GM21447 (cell line): ENCODE measurements around the gene ACOX3.
"Not testable (repeated sequence)": the region's sequence is repeated elsewhere in the genome, so short reads cannot be mapped to it uniquely, and the experiment has no call there.

Experiments used
- ATAC-seq: cut with Tn5 transposase; IDR thresholded peaks from one replicate; pipeline ENCODE4 v1.9.1; 2021; ENCODE audit not compliant: unreplicated experiment

ACOX3 gene

DNA sequence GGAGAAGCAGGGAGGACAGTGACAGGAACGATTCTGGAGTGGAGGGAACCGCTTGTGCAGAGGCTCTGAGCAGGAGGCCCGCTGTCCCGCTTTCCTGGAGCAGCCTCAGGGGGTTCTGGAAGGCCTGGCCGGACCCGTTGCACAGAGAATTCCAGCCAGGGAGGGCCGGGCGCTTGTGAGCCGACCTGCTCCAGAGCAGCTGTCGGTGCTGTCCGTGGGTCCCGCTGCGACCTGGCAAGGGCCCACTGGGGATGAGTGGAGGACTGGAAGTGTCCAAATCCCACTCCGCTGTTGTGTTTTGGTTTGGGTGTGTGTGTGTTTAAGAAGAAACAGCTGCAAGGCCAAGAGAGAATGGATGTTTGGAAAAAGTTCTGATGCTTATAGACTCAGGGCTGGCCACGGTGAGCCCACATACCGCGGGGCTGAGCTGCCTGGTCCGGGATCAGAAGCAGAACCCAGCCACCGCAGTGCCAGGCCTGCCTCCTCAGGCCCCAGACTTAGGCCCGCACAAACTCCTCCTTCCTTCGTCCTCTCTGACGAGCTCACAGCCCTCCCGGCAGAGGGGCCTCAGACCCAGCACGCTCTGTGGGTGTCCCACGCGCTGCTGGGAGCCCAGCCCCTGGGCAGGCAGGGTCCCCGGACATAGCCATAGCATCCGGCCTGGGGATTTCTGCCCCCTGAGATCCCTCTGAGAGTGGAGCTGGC lies 97.1 kb downstream of the ACOX3 start:
- ATAC-seq: no peak

DNA sequence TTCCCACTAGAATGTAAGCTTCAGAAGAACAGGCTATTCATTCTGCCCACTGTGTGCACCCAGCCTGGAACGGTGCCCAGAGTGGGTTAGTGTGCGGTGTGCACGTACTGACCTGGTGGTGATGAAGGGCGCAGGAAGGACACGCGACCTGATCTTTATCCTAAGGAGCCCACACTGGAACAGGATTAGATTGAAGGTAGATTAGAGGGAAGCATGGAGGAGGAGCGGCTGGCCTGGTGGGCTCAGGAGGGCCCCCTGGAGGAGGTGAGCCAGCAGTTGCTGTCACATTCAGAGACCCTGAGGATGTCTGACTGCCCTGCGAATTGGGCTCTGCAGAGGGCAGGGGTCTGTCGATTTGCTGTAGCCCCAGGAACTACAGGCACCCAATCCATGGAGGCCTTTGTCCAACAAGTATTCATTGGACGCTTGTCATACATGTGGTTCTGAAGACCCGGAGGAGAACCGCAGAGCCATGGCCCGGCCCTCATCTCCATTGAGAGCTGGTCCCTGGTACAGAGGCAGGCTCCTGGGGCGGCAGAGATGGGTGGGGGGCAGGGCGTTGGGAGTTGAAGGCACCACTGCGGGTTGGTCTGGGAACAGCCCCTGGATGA lies 97.8 kb downstream of the ACOX3 start:
- no peak for ATAC-seq

DNA sequence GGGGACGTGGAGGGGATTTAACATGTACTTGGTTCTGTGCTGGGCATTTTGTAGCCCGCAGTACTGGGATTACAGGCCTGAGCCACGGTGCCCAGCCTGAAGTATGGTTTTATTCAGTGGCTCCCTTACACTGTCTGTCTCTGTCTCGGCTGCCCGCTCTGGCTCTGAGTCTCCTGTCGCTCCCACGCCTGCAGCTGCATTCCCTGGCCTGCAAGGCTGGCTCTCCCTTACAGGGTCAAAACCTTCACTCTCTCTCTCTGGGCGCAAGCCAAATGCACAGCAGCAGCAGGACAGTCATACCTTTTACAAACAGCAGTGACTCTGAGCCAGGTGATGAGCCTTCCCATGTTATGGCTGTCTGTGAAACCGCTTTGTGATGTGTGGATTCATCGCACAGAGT lies 98.8 kb downstream of the ACOX3 start:
- ATAC-seq: no peak

DNA sequence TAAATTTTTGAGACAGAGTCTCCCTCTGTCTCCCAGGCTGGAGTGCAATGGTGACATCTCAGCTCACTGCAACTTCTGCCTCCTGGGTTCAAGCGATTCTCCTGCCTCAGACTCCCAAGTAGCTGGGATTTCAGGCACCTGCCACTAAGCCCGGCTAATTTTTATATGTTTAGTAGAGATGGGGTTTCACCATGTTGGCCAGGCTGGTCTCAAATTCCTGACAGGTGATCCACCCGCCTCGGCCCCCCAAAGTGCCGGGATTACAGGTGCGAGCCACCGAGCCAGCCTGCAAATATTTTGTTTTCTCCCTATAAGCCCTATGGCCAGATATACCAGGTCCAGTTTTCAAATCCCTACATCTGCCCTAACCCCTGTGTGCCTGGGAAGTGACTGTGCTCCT lies 99.2 kb downstream of the ACOX3 start:
- ATAC-seq: not testable (repeated sequence)

DNA sequence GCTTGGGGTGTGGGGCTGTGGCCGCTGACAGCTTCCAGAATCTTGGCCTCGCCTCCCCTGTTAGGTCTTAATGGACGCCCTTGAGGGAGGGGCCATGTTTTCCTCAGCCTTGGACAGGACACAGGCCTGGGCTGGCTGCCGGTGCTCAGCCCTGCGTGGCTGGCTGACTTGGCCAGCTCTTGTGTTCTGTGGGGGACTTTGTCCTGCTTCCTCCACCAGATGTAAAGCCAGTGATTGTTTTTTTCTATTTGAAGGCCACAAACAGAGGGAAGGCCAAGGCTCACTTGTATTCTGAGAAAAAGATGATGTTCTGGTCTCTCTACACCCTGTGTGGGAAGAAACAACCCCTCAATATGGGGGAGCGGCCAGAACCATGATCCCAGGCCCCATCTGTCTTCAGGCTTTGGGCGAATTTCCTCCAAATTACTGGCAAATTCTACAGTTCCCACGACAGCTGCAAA lies 99.7 kb downstream of the ACOX3 start:
- ATAC-seq: no peak

DNA sequence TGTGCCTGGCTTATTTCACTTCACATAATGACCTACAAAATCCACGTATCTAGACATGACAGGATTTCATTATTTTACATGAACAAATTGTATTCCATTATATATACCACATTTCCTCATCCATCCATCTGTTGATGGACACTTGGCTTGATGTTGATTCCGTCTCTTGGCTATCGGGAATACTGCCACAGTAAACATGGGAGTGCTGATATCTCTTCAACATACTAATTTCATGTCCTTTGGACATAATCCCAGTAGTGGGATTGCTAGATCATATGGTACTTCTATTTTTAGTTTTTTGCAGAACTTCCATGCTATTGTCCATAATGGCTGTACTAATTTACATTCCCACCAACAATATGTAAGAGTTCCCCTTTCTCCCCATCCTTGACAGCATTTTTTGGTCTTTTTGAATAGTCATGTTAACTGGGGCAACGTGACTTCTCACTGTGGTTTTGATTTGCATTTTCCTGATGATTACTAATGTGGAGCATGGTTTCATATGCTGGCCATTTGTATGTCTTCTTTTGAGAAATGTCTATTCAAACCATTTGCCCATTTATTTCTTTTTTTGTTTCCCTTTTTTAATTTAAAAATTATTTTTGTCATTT lies 102.1 kb downstream of the ACOX3 start:
- no peak for ATAC-seq

DNA sequence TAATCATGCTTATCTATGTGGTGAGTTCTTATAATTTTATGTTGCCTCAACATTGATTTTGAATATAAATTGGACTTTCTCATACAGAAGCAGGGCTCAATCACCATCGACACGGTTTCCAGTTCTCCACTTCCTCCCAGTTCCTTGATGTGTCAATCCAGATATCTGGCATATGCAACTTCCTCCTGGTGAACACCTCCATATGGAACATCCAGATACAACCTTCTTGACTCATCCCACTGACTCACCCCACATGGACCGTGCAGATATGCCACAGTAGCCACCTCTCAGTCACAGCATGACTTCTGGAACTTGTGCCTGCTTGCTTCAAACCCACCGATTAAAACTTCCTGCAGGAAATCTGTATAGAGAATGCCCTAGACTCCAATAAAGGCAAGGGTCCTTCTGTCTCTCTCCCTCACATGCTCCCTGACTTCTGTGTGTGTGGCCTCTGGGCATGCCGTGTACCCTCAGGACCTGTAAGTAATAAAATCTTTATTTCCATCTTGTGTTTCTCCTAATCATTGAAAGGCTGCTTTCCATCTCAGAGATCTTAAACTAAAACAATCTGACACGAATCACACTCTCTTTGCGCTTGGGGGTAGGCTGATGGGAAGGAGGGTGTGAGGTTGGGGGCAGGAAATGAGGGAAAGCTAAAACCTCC lies 104.0 kb downstream of the ACOX3 start:
- no peak for ATAC-seq

DNA sequence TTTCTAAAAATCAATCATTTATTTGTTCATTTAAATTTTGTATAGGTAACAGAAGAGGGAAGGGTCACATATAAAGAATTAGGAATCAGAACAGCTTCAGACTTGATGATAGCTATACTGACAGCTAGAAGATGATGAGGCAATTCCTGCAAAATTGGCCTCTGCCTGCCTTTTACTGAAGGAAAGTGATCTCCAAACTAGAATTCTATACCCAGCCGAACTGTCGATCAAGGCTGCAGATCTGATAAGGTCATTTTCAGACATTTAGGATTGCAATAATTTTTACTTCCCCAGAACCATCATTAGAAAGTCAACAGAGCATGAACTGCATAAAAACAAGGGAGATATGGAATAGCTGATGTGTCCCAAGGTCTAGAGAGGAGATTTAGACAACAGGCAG lies 104.7 kb downstream of the ACOX3 start:
- no peak for ATAC-seq

DNA sequence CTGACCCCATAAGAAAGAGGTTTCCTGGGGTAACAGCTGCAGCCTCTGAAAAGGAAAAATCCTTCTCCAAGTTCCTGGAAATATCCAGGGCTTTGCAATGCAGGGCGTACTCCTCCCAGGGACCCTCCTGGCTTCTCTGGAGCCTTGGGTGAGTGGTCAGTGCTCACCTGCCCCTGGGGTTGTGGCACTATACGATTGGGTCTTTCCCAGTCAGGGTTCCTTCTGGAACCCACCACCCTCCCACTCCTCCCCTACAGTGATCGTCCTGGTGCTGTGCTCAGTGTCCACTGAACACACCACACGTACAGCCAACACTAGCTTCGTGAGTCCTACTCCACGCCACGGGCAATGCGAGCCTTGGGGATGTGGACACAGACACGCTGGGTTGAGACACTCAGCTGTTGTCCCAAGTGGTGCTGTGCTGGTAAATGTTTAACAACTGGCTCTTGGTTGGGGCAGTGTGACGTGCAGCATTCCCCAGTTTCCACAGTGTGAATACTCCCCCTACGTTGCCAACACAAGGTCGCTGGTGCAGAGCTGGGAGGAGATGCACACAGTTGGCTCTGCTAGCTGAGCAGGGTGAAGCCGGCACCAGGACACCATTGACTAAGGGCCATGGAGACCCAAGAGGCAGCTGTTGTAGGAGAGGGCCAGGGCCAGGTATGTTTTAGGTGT lies 105.6 kb downstream of the ACOX3 start:
- no peak for ATAC-seq

DNA sequence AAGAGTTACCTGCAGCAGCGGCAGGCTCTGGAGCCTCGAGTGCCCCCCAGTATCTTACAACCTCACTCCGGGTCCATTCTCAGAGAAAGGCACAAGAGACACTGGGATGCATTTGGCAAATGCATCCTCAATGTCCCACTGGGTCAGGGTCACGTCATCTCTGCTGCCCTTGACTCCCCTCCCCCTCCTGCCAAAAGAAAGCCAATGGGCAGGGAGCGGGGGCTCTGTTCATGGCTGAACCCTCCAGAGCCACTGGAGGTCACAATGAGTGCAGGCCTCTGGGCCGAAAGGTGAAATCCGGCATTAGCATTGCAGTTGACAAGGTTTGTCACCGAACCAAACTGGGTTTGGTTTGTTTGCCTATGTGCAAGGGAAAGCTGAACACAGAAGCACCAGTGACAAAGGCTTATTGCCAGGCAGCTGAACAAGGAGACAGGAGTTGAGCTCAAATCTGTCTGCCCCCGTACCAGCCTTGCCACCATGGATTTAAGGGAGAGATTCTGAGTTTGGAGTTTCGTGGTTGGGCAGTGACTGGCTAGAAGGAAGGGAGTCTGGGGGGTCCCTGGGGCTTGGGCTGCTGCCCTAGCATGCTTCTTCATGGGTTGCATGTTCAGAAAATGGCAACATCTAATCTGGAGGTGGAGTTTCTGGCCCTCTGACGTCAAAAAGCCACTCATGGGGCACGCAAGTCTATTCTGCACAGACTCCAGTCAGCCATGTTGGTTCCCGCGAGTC lies 106.6 kb downstream of the ACOX3 start:
- ATAC-seq: no peak

DNA sequence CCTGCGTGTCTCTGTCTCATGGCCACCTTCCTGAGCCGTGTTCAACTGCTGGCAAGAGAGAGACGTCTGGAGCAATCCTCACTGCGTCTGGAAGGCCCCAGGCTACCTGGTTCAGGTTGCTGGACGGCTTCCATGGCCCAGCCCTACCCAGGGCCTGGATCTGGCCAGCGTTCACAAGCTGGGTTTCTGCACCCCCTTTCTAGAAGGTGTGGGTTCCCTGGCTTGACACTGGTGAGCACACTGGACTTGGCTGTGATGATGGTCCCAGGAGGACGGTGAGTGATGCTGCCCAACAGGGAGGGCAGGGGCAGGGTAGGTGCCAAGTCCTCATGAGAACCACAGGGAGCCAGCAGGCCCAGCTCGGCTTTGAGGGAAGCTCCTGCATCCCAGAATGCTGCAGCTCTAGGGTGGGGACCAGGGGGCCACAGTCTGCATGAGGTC lies 107.6 kb downstream of the ACOX3 start:
- no peak for ATAC-seq

DNA sequence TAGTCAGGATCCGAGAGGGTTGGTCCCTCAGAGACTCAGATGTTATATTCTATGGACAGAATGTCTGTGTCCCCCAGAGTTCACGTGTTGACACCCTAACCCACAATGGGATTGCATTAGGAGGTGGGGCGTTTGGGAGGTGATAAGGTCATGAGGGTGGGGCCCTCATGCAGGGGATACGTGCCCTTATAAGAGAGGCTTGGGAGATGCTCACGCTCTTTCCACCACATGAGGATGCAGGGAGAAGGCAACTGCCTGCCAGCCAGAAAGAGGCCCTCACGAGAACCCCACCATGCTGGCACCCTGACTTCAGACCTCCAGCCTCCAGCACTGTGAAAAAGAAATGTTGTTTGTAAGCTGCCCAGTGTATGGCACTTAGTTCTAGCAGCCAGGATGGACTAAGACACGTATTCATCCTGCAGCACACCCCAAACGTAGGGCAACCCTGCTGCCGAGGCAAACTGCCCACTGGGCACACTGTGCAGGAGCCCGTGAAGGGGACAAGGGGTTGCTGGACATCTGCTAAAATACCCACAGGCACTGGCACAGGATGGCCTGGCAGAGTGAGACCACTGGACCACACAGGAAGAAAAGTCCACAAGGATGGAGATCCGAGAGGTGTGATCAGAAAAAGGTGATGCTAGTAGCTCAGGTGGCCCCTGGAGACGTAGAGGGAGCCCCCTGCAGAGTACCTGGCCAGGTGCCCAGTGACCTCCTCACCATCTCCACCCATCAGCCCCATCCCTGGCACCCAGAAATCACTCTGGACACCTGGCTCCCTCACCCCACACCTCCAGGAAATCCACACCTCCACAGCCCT lies 108.3 kb downstream of the ACOX3 start:
- no peak for ATAC-seq

DNA sequence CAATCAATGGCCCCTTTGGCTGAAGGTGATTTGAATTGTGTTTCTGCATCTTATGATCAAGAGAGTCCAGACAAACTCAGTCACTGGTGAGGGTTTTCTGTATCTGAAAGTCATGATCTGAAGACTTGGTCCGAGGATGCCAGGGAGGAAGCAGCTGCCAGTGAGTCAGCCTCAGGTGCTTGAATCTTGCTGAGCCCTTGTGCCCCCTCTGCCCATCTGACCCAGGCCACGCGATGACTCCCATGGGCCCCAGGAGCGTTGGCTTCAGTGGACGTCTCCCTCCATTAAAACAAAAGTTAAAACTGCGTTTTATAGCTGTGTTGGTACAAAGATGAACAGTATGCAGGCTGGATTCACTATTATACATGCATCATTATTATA lies 109.0 kb downstream of the ACOX3 start:
- ATAC-seq: no peak

DNA sequence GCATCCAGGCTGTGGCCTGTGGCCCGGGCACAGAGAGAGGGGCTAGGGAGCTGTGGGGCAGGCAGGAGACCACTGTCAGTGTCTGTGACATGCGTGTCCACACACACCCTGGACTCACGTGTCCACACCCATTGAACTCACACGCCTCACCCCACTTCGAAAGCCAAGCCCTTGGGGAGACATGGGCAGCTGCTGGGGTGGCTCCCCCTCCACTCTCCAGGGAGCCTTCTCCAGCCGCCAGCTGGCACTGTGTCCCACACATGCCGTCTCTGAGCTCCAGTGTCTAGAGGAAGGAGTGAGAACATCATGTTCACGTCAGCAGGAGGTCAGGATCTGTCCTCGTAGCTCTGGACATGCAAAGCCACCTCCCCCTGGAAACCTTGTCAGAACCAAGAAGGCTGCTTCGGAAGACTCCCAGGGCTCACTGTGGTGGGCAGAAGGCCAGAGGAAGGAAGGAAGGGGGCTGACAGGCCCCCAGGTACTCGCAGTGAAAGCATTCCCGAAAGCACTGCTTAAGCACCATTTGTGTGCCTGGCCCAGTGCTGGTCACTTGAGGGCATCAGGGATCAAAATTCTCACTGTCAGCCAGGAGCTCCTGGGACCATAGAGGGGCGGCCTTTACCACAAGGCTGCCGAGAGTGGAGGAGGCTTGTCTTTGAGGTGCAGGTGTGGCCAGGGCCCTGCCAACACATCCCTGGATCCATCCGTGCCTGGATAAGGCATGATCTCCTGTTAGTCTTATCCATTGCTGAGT lies 109.5 kb downstream of the ACOX3 start:
- no peak for ATAC-seq

DNA sequence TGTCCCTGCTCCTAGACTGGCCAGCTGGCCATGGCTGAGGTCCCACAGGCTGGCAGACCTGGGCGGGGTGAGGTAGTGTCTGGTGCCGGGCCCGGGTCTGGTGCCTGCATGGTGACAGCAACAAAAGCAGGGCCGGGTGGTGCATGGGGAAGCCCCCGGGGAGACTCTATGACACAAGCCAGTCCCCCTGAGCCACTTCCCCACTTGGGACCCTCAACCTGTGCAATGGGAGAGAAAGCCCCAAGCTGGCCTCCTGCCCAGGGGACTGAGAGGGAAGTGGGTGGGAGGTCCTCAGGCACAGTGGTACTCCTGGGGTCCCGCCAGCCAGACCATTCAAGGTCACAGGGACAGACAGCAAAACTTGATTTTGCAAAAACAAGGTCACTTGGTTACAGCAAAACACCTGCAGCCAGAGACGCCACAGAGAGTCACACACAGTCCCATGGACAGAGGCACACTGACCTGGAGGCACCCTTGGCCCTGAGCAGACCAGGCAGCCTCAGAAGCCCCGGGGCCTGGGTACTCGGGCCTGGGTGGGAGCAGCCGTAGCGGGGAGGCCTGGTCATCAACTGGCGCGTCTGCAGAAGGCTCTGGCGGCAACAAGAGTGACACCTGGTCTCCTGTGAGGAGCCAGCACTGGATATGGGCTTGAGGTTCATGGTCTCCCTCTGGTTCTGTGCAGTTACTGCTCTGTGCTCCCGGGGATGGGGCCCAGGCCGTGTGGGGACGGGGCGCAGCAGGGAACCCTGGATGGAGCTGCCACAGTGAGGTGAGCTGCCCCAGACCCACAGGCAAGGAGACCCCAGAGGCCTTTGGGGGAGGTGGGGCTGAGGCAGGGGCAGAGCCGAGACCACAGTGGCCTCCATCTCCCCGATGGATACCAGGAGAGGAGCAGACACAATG lies 110.4 kb downstream of the ACOX3 start:
- ATAC-seq: no peak

DNA sequence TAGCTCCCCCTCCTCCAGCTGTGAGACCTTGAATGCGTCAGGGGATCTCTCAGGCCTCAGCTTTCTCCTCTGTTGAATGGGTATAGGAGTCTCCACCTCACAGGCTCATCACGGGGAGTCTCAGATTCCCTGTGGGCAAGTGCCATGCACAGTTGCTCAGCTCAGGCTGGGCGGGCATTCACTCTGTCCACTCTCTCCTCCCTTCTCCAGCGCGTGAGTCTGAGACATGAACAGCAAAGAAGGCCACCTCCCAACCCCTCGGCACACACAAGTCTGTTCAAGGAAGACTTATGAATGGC lies 111.0 kb downstream of the ACOX3 start:
- no peak for ATAC-seq

DNA sequence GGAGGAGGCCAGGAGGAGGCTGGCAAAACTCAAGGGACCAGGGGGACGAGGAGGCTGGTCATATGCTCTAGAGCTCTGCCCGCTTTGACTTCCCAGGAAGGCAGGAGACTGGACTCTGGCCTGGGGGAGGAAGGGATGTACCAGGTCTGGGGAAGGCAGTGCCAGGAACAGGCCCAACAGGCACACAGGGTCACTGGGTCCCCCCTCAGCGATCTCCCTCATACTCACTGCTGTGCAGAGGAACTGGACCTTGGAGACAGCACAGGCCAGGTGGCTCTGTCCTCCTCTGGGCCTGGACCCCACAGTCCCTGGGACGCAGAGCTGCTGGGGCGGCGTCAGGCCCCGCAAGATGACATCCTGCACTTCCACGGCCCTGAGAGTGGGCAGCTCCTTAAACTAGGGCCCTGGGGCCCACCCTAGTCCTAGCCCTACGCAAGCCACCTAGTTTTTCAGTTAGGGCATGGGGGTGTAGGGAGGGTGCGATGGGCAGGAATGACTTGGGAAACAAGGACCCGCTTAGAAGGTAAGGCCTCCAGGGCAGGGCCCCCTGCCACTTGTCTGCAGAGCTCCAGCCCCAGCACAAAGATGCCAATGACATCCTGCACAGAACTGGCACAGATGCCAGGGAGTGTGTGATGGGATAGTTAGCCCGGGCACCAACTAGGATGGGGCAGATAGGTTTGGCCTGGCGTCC lies 111.5 kb downstream of the ACOX3 start:
- no peak for ATAC-seq

DNA sequence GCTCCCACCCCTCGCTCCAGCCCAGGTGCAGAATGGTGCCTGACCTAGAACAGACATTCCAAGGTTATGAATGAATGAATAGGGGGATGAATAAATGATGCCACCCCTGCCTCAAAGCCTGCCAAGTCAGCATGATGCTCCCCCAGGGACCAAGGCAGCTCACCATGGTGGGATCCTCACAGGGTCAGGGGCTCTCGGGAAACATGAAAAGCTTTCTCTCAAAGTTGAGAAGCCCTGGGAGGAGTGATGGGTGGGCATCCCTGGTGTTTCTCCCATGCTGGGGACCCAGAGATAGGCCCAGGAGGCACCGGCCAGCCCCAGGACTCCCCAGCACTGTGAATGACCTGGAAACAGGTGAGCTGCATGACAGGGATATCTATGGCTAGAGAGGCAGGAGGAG lies 112.1 kb downstream of the ACOX3 start:
- ATAC-seq: no peak
